ENCODE results near the gene OTUB1.
"Not testable (repeated sequence)": the region's sequence is repeated elsewhere in the genome, so short reads cannot be mapped to it uniquely, and the experiment has no call there.

The OTUB1 gene

DNA sequence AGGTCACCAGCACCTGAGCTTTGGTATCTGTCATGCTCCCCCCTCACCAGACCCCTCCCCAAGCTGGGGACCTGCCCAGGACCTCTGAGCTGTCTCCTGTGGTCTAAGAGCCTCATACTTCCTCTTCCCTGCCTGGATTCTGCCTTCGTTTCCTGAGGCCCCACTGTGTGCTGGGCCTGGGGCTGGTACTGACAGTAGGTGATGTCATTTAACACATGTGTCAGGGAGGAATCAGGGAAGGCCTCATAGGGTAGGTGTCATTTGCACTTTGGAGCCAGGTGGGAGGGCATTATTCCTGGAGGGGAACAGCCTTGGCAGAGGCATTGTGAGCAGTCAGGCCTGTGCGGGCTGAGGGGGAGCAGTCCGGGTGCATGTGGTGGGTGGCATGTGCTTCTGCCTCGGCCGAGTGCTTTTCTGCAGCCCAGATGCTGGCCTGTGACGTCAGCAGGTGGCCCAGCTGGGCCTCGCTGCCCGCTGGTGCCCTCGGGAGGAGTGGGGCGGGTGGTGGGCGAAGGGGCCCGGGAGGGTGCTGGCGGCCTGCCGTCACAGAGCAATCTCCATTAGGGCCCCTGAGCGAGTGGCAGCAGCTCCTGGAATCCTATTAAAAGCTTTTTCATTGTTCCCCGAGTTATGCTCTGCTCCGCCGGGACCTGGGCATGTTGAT, 58.6 kb downstream of the OTUB1 start:
- no peak for DNase-seq (ENCODE audit: low read depth in 2 of 2)

- no peak for DNase-seq (ENCODE audit: low read depth in 2 of 2)
Measured at GRCh38 chr11:64045700-64046099, 59.5 kb downstream of the OTUB1 start.

- DNase-seq (ENCODE audit: low read depth in 2 of 2): not testable (repeated sequence)
Measured at GRCh38 chr11:64047373-64047772, 61.1 kb downstream of the OTUB1 start.

Data from fibroblast of skin of left quadriceps (primary cell).